Vagina (tissue), 2 donors: ENCODE measurements around the gene PARD3.

Source experiments
- POLR2A ChIP-seq, 2 donors: fragments of 450-650 bp; IDR thresholded peaks; one replicate each; pipeline ENCODE4 v1.6.1; 2017; ENCODE audit warnings: antibody characterized with exemption in 2 of 2, mild to moderate bottlenecking in 2 of 2, moderate library complexity in 2 of 2
- POLR2AphosphoS5 ChIP-seq, 2 donors: sonication (generic); formaldehyde crosslinking; IDR thresholded peaks; one replicate each; pipeline ENCODE4 v1.9.0; 2017; ENCODE audit warnings: antibody characterized with exemption in 2 of 2, mild to moderate bottlenecking in 2 of 2, low read depth in 1 of 2; ENCODE audit not compliant: insufficient read depth in 1 of 2
- TF ChIP-seq, protein P1 (sequence below), 3 experiments: fragments of 450-650 bp in 2 of 3; fragments of 200-600 bp in 1 of 3; sonication (generic) in 1 of 3; IDR thresholded peaks; one replicate each; pipeline ENCODE4 v1.5.1; 2017 to 2019; ENCODE audit warnings: antibody characterized with exemption in 3 of 3, mild to moderate bottlenecking in 2 of 3, moderate library complexity in 2 of 3

GRCh38 chr10:34602478-34602877, 212.6 kb downstream of the PARD3 start:
- TF ChIP-seq, protein P1, sequence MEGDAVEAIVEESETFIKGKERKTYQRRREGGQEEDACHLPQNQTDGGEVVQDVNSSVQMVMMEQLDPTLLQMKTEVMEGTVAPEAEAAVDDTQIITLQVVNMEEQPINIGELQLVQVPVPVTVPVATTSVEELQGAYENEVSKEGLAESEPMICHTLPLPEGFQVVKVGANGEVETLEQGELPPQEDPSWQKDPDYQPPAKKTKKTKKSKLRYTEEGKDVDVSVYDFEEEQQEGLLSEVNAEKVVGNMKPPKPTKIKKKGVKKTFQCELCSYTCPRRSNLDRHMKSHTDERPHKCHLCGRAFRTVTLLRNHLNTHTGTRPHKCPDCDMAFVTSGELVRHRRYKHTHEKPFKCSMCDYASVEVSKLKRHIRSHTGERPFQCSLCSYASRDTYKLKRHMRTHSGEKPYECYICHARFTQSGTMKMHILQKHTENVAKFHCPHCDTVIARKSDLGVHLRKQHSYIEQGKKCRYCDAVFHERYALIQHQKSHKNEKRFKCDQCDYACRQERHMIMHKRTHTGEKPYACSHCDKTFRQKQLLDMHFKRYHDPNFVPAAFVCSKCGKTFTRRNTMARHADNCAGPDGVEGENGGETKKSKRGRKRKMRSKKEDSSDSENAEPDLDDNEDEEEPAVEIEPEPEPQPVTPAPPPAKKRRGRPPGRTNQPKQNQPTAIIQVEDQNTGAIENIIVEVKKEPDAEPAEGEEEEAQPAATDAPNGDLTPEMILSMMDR (IDR thresholded peaks at IDR 0.05): no peak
- TF ChIP-seq POLR2AphosphoS5 (IDR thresholded peaks at IDR 0.05; ENCODE audit: insufficient read depth in 1 of 2, low read depth in 1 of 2) (no peak), POLR2A (IDR thresholded peaks at IDR 0.05) (no peak)
